Mesodermal cell (in vitro differentiated cells): ENCODE data around the gene P2RY4.
"Not testable (repeated sequence)": the region's sequence is repeated elsewhere in the genome, so short reads cannot be mapped to it uniquely, and the experiment has no call there.

Experiments used
- H3K27ac ChIP-seq: 2 replicates; pipeline ENCODE4 v1.7.0; 2013; ENCODE audit warnings: mild to moderate bottlenecking, low read depth, low read length, moderate library complexity; ENCODE audit not compliant: severe bottlenecking
- H3K36me3 ChIP-seq: 2 replicates; pipeline ENCODE4 v1.7.1; 2013; ENCODE audit warnings: mild to moderate bottlenecking, low read length, moderate library complexity; ENCODE audit not compliant: control insufficient read depth, insufficient read depth
- H3K4me1 ChIP-seq: one replicate; pipeline ENCODE4 v1.7.1; 2013; ENCODE audit warnings: mild to moderate bottlenecking, low read length; ENCODE audit not compliant: insufficient read depth, control insufficient read depth, poor library complexity, severe bottlenecking
- H3K4me3 ChIP-seq: 2 replicates; pipeline ENCODE4 v1.7.0; 2013; ENCODE audit warnings: low read length, control low read depth, mild to moderate bottlenecking; ENCODE audit not compliant: insufficient read depth, poor library complexity, severe bottlenecking; ENCODE audit errors: extremely low read depth
- H3K9me3 ChIP-seq: 2 replicates; pipeline ENCODE4 v1.7.1; 2013; ENCODE audit warnings: mild to moderate bottlenecking, low read length, moderate library complexity; ENCODE audit not compliant: control insufficient read depth
- WGBS, 2 experiments: methylation state at CpG; one replicate each; pipeline ENCODE4 v1.1.5; 2013; ENCODE audit warnings: missing lambda C conversion rate in 2 of 2; ENCODE audit not compliant: insufficient coverage in 2 of 2; 5-methylcytosine and 5-hydroxymethylcytosine counted together

The P2RY4 gene

DNA sequence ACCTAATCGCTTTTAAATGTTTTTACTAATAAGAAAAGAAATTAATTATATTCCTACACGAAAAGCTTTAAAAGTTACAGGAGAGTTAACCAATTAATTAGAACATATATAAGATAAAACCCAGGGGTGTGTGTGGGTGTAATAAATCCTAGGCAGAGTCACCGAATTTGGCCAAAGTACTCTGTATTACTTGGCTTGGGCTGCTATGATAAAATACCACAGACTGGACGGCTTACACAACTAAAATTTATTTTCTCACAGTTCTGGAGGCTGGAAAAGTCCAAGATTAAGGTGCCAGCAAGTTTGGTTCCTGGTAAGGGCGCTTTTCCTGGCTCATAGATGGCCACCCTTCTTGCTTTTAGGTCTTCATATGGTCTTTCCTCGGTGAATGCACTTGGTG is 15.1 kb downstream of the P2RY4 start:
- Histone ChIP-seq H3K4me1 (no peaks in the 10 kb centered on the region), H3K27ac (no peak overlapping the region), H3K36me3 (no peaks in the 10 kb centered on the region), H3K9me3 (no peaks in the 10 kb centered on the region), H3K4me3 (no peak overlapping the region)
- WGBS, 2 experiments: 100% methylated on average over 1 of the region's 6 CpGs; no CpG with 5 or more reads in 1 of the 2 experiments

DNA sequence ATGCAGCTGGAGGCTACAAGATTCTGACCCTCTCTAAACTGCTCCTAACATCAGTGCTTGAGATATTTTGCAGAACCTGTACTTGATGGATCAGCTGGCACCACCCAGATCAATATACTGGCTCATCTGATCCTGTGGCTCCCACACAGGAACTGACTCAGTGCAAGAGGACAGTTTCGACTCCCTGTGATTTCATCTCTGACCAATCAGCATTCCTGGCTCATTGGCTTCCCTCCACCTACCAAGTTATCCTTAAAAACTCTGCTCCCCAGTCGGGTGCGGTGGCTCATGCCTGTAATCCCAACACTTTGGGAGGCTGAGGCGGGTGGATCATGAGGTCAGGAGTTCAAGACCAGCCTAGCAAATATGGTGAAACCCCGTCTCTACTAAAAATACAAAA is 16.4 kb downstream of the P2RY4 start:
- WGBS, 2 experiments: 80% methylated on average over 1 of the region's 5 CpGs; no CpG with 5 or more reads in 1 of the 2 experiments
- not testable (repeated sequence) for H3K36me3 ChIP-seq, H3K4me3 ChIP-seq, H3K27ac ChIP-seq, H3K4me1 ChIP-seq, H3K9me3 ChIP-seq

DNA sequence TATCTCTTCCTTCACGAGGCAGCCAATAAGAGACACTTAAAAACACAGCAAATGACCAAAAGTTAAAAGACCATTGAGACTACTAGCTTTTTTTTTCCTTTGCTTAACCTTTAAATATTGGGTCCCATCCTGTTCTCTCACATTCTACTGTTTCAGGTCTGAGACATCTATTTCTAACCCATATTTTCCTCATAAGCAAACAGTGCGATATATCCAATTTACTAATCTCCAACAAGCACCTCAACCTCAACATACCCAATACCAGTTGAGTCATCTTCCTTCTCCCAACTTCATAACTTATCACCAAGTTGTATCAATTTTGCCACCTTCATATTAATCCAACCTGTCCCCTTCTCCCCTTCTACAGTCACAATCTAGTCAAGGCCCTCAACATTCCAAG is 18.5 kb downstream of the P2RY4 start:
- Histone ChIP-seq H3K9me3 (no peaks in the 10 kb centered on the region), H3K4me3 (no peak overlapping the region), H3K36me3 (no peaks in the 10 kb centered on the region), H3K4me1 (no peaks in the 10 kb centered on the region), H3K27ac (no peak overlapping the region)
- 89 to 100% methylated on average over 1 of the region's 2 CpGs for WGBS, 2 experiments

DNA sequence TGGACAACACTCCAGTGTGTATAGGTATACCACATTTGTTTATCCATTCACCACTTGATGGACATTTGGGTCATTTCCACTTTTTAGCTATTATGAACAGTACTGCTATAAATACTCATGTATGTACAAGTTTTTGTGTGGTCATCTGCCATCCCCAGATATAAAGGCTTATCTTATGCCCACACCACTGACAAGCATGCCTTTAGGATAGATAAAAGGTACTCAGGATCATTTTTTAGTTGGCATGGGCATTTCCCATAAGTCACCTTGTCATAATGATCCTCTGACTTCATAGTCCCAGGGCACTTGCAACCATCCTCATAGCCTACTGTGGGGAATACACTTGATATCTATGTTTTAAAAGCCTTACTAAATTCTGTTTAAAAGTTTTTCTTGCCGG is 19.3 kb downstream of the P2RY4 start:
- H3K9me3 ChIP-seq: no peaks in the 10 kb centered on the region
- H3K36me3 ChIP-seq: no peaks in the 10 kb centered on the region
- no peaks in the 10 kb centered on the region for H3K4me1 ChIP-seq
- WGBS, 2 experiments: 63% methylated on average over 1 of the region's 1 CpG; no CpG with 5 or more reads in 1 of the 2 experiments
- no peak overlapping the region for H3K27ac ChIP-seq
- no peak overlapping the region for H3K4me3 ChIP-seq

DNA sequence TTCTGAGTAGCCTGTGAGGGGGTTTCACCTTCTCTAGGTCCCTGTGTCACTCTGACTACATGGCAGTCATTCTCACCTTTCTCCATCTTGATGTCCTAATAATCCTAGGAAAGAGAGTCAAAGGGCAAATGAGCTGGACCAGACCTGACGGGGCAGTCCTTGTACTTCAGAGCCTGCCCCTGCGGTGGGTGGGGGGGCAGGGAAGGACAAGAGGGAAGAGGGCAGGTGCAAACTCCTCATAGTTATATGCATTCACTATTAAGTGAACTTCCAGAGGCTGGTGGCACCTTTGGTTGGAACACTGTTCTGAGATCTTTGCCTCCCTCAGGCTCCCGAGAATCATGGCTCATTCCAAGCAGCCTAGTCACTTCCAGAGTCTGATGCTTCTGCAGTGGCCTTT is 25.6 kb downstream of the P2RY4 start, which contains the start of gene AWAT1:
TSS of gene AWAT1 (plus strand) at position 301 of the 400 bp plus-strand sequence. CDS start at position 342, 41 bp downstream.
- no peaks in the 10 kb centered on the region for H3K9me3 ChIP-seq
- 50% methylated on average over 1 of the region's 3 CpGs; no CpG with 5 or more reads in 1 of the 2 experiments for WGBS, 2 experiments
- H3K27ac ChIP-seq: no peak within 1 kb of the TSS
- H3K4me3 ChIP-seq: no peak within 1 kb of the TSS
- H3K36me3 ChIP-seq: no peaks in the 10 kb centered on the region
- H3K4me1 ChIP-seq: no peaks in the 10 kb centered on the region

DNA sequence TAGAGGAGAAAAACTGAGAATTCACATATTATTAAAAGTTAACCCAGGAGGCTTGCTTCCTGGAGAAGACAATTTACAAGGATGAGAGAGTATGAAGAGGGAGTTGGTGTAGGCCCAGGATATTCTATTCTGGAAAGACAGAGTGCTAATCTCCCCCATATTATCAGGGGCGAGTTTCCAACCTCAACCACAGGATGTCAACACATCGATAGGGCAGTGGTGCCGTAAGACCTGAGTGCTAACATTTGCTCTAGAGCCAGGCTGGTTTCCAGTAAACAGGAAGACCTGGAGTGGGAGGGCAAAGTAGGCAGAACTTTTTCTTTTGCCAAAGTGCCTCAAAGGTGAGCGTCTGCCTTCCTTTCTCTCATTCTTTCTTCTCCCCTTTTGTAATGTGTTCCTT is 28.3 kb downstream of the P2RY4 start:
- Histone ChIP-seq H3K27ac (no peak overlapping the region), H3K9me3 (no peaks in the 10 kb centered on the region), H3K36me3 (no peaks in the 10 kb centered on the region), H3K4me1 (no peaks in the 10 kb centered on the region), H3K4me3 (no peak overlapping the region)
- WGBS, 2 experiments: no CpG with 5 or more reads among the region's 4 CpGs

DNA sequence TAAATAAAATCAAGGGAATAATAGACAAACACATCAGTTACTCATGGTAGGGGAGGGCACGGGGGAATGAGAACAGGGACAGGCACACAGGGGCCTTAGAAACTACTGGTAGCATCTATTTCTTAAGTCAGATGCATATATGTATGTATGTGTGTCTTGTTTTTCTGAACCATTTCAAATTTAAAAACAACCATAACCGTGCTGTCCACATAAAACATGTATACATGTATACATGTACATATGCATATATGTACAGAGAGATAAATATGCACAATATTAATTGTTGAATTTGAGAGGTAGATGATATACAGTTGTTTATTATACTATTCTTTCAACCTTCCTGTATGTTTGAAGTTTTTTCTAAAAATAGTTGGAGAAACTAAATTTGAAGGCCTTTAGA is 33.3 kb downstream of the P2RY4 start:
- H3K36me3 ChIP-seq: no peaks in the 10 kb centered on the region
- no peak overlapping the region for H3K4me3 ChIP-seq
- H3K4me1 ChIP-seq: no peaks in the 10 kb centered on the region
- H3K27ac ChIP-seq: no peak overlapping the region
- WGBS, 2 experiments: no CpG with 5 or more reads among the region's 2 CpGs
- H3K9me3 ChIP-seq: no peaks in the 10 kb centered on the region

DNA sequence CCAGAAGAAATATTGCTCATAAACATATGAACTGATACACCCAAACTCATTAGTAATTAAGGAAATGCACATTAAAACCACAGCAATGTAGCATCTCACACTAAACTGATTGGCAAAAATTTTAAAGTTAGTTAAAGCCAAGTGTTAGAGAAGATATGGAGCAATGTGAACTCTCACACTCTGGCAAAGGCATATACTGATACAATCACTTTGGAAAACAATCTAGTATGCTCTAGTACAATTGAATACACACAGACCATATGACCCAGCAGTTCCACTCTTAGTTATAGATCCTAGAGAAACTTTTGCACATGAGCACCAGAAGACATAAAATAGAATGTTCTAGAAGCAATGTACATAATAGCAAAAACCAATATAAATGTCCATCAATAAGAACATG is 34.0 kb downstream of the P2RY4 start:
- Histone ChIP-seq H3K27ac (no peak overlapping the region), H3K4me3 (no peak overlapping the region), H3K9me3 (no peaks in the 10 kb centered on the region), H3K36me3 (no peaks in the 10 kb centered on the region), H3K4me1 (no peaks in the 10 kb centered on the region)

DNA sequence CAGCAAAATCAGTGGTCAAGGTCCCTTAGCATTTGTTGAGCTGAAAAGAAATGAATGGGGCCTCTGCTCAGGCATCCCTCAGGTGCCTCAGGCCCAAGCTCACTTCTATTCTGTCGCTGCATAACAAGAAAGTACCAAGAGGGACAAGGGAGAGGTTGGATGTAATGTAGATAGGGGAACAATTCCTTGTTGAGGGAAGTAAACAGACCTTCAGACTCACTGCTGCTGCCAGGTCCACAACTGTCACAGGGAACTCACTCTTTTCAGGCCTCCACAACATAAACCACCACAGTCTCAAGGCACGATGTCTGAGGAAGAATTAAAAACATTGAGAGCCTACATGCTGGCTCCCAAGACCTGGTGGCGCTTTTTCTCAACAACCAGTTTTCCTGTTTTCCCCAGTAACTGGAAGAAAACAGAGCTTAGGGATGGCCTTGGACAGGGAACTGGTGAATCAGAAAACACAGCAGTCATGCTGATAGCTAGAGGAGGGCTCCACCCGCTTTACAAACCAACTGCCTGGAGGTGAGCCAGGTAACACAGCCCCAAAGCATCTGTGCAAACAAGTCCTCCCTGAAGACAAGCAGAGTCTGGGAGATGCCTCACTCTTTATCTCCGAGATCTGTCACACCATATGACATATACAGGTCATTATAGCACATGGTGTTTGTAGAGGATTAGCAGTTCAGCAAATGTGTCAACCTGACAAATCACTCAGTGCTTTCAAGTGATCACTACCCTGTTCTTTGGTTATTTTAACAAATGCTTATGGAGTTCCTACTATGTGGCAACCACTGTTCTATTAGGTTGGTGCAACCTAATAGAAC is 39.9 kb downstream of the P2RY4 start:
- Histone ChIP-seq H3K27ac (no peak overlapping the region), H3K4me3 (no peak overlapping the region), H3K4me1 (no peaks in the 10 kb centered on the region), H3K36me3 (no peaks in the 10 kb centered on the region), H3K9me3 (no peaks in the 10 kb centered on the region)
- no CpG with 5 or more reads among the region's 5 CpGs for WGBS, 2 experiments

DNA sequence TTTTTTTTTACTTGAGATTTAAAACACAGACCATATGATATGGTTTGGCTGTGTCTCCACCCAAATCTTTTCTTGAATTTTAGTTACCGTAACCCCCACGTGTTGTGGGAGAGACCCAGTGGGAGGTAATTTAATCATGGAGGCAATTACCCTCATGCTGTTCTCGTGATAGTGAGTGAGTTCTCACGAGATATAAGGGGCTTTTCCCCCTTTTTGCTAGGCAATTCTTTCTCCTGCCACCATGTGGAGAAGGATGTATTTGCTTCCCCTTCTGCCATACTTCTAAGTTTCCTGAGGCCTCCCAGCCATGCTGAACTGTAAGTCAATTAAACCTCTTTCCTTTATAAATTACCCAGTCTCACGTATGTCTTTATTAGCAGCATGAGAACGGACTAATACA is 50.4 kb downstream of the P2RY4 start:
- not testable (repeated sequence) for H3K36me3 ChIP-seq, H3K27ac ChIP-seq, H3K4me3 ChIP-seq, H3K4me1 ChIP-seq, H3K9me3 ChIP-seq
- WGBS, 2 experiments: no CpG with 5 or more reads among the region's 6 CpGs

DNA sequence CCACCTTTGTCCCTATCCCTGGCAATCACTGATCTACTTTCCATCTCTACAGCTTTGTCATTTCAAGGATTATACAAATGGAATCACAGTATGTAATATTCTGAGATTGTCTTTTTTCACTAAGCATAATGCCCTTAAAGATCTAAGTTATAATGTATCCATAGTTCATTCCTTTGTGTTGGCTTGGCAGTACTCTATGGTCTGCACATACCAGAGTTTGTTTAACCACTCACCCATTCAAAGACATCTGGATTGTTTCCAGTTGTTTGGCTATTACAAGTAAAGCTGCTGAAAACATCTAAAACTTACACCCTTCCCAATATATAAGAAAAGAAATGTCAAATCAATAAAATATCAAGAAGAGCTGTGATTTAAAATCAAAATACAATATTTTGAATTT is 51.5 kb downstream of the P2RY4 start:
- Histone ChIP-seq H3K4me3 (no peak overlapping the region), H3K9me3 (no peaks in the 10 kb centered on the region), H3K36me3 (no peaks in the 10 kb centered on the region), H3K4me1 (no peaks in the 10 kb centered on the region), H3K27ac (no peak overlapping the region)
